SIG-M5 treated with dmso at 0.1 percent for 504 hours (cell line): ENCODE results near the gene RBM15B.
A peak's percentile ranks its signal among the peaks of the same experiment; 100 is the strongest.

Experiments used
- DNase-seq: peaks from one replicate; lab custom pipeline; 2025; ENCODE audit not compliant: unreplicated experiment; lab: John Stamatoyannopoulos, UW

The RBM15B gene

GRCh38 chr3:51391566-51392354 is 675 bp downstream of the RBM15B start:
- no peak for DNase-seq

GRCh38 chr3:51392355-51393133 is 1.5 kb downstream of the RBM15B start:
- no peak for DNase-seq

- DNase-seq: no peak
Measured at GRCh38 chr3:51393134-51393495, 2.0 kb downstream of the RBM15B start.

- no peak for DNase-seq
Measured at GRCh38 chr3:51393564-51393963, 2.5 kb downstream of the RBM15B start.

GRCh38 chr3:51394541-51394940 is 3.5 kb downstream of the RBM15B start:
- DNase-seq: no peak

GRCh38 chr3:51395493-51396213 is 4.6 kb downstream of the RBM15B start:
- no peak for DNase-seq

- DNase-seq: no peak
Measured at GRCh38 chr3:51396401-51396800, 5.3 kb downstream of the RBM15B start.

GRCh38 chr3:51397392-51397791 is 6.3 kb downstream of the RBM15B start:
- DNase-seq: no peak

- no peak for DNase-seq
Measured at GRCh38 chr3:51398595-51399310, 7.7 kb downstream of the RBM15B start.

- no peak for DNase-seq
Measured at GRCh38 chr3:51400166-51400565, 9.1 kb downstream of the RBM15B start.

GRCh38 chr3:51401735-51402134 is 10.7 kb downstream of the RBM15B start:
- DNase-seq: peak; percentile 70

- no peak for DNase-seq
Measured at GRCh38 chr3:51403675-51404074, 12.6 kb downstream of the RBM15B start.

GRCh38 chr3:51408021-51408420 is 16.9 kb downstream of the RBM15B start:
- no peak for DNase-seq

- DNase-seq: no peak
Measured at GRCh38 chr3:51408813-51409212, 17.7 kb downstream of the RBM15B start.

- no peak for DNase-seq
Measured at GRCh38 chr3:51422211-51422610, 31.1 kb downstream of the RBM15B start.

GRCh38 chr3:51426921-51427320 is 35.8 kb downstream of the RBM15B start:
- DNase-seq: no peak

GRCh38 chr3:51429138-51429537 is 38.1 kb downstream of the RBM15B start:
- DNase-seq: no peak

GRCh38 chr3:51434110-51434509 is 43.0 kb downstream of the RBM15B start:
- no peak for DNase-seq

GRCh38 chr3:51434746-51435327 is 43.8 kb downstream of the RBM15B start:
- peak; percentile 62 for DNase-seq

GRCh38 chr3:51436998-51437639 is 46.0 kb downstream of the RBM15B start:
- DNase-seq: no peak
